Activated T-cell treated with anti-CD3 and anti-CD28 coated beads for 1 hour (primary cell): ENCODE data around the gene SLC16A1.
"Not testable (repeated sequence)": the region's sequence is repeated elsewhere in the genome, so short reads cannot be mapped to it uniquely, and the experiment has no call there.

Source experiments
- DNase-seq: peaks from one replicate; pipeline ENCODE4 v3.0.0-alpha.2; 2020; ENCODE audit warnings: low read depth

SLC16A1 gene

DNA sequence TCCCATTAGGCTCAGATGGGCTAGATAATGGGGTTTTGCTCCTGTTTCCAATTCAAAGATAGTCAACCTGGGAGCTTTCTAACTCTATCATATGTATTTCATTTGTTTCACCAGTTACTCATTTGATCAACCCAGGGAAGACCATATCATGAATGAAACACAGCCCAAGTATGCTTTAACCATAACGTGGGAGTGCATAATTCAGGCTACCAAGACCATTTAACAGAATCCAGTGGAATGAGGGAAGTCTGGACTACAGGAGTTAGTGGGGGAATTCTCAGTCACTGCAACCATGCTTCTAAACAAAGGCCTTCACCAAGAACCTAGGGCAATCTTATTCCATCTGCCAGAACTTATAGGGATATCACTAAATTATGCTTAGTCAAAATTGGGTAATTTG, 15.0 kb upstream of the SLC16A1 start:
- no peak for DNase-seq

GRCh38 chr1:112964347-112964746, 8.4 kb upstream of the SLC16A1 start:
- no peak for DNase-seq

DNA sequence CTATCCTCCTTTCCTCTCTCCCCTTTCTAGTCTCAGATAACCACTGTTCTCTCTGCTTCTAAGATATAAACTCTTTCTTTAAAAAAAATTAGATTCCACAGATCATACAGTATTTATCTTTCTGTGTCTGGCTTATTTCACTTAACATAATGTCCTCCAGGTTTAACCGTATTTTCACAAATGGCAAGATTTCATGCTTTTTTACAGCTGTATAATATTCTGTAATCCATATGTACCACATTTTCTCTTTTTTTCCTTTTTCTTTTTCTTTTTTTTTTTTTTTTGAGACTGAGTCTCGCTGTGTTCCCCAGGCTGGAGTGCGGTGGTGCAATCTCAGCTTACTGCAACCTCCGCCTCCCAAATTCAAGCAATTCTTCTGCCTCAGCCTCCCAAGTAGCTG, 5.1 kb upstream of the SLC16A1 start:
- no peak for DNase-seq

- DNase-seq, result no peak
These were observed 4.4 kb upstream of the SLC16A1 start for GRCh38 chr1:112960384-112960783.

GRCh38 chr1:112958236-112958635, 2.2 kb upstream of the SLC16A1 start:
- not testable (repeated sequence) for DNase-seq

GRCh38 chr1:112957133-112957812, 1.3 kb upstream of the SLC16A1 start:
- peak; percentile 2 for DNase-seq

DNA sequence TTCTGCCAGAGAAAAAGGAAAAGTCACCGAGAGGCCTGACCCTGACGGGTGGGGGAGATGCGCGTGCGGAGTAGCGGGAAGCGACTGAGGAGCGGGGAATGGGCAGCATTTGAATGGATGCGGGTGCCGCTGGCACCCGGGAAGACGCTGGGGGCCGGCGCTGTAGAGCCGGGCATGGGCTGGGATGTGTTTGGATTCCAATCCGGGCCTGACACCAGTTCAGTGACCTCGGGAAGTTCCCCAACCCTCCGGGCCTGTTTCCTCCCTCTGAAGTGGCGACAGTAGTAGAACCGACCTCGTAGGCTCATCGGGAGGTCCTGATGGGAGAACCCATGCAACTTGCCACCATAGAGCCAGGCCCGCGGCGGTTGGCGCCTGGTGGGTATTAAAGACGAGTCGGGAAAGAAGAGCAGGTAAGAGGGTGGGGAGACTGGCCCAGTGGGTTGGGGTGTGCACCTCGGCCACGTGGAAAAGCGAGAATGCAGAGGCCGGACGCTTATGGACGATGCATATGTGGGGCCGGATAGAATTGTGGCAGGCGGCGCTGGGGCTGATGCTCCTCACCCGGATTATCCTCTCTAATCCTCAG, 642 bp upstream of the SLC16A1 start:
- DNase-seq, result peak; percentile 13

GRCh38 chr1:112954945-112955772, 837 bp downstream of the SLC16A1 start:
- peak; percentile 24 for DNase-seq

- DNase-seq, result no peak
These were observed 1.9 kb downstream of the SLC16A1 start for GRCh38 chr1:112954017-112954650.

- DNase-seq, result no peak
These were observed 5.6 kb downstream of the SLC16A1 start for GRCh38 chr1:112950426-112950825.

DNA sequence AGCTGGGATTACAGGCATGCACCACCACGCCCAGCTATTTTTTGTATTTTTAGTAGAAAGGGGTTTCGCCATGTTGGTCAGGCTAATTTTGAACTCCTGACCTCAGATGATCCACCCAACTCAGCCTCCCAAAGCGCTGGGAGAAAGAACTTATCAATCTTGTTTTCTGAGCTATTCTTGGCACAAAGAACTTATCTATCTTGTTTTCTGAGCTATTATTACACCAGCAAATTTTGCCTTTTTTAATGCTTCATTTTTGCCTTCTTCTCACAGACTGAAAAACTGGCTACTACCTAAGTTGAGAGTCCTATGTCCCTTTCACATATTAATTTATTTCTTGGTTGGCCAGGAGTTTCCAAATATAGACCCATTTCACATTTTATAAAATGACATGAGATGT, 9.3 kb downstream of the SLC16A1 start:
- no peak for DNase-seq

GRCh38 chr1:112939810-112940209, 16.2 kb downstream of the SLC16A1 start:
- DNase-seq, result no peak

DNA sequence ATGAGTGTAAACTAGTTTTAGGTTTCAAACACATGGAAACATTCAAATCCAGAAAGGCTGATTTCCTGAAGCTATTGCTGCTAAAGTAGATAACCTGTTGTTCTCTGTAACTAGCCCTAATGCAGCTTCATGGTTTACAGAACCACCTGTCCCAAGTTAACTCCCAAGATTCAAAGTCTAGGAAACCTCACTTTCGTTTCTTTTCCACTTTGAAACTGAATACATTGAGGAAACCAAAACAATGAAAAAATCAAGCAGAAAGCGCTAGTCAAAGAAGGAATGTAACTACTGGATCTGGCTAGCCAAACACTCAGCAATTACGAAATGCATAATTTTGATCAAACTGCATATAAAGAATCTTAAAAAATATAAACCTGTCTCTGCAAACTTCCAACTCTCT, 17.8 kb downstream of the SLC16A1 start:
- no peak for DNase-seq

GRCh38 chr1:112937495-112937894, 18.5 kb downstream of the SLC16A1 start:
- DNase-seq, result no peak

DNA sequence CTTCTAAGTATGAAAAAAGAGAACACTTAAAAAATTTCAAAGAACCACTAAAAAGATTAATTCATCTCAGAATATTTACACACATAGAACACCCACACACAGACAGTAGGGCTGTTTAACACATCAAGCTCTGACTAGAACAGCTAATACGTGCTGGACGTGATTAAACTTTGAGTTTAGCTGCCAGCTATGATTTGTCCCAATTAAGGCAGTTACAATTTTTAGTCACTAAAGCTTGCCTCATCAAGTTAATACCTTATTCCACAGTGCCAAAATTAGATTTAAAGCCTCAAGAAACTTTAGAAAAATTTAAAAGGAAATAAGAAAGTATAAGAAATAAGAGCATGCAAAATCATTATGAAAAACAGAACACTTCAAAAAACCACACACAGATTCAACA, 18.9 kb downstream of the SLC16A1 start:
- DNase-seq, result no peak

DNA sequence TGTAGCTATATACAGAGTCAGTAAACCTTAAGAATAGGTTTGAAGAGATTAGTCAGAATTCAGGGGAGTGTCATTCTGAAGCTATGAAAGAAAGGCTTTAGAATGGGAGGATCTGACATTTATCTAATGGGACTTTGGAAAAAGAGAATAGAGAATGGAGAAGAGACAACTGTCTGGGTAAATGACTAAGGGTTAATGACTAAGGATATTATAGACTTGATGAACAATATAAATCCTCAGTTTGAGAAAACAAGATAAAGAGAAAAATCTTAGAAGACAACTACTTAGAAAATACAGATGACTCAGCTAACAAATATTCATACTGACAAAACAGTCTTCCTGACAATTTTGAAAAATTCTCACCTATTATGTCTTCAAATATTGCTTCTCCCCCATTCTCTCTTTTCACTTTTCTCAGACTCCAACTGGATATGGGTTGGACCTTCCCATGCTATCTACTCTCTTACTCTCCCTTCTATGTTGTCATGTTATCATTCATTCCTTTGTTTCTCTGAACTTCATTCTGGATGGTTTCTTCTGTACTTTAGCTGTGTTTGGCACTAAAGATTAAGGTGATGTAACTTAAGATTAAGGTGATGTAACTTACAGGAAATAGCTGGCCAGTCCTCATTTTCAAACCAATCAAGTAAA, 20.4 kb downstream of the SLC16A1 start:
- DNase-seq, result no peak

DNA sequence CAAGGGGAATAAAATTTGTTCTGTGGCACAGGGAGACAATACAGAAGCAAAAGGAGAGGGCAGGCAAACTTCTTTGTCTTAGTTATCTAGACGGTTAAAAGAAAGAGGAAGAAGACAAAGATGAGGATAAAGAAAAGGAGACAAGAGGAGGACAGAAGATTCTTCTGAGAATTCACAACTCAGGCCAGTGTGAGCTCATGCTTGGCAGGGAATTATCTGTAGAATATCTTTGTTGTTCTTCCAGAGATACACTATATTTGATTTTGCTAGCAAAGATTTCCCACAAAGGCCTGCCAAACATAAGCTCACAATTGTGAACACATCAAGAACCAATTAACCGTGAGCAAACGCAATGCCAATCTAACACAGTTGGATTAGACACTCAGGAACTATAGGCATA, 21.4 kb downstream of the SLC16A1 start:
- DNase-seq, result no peak

DNA sequence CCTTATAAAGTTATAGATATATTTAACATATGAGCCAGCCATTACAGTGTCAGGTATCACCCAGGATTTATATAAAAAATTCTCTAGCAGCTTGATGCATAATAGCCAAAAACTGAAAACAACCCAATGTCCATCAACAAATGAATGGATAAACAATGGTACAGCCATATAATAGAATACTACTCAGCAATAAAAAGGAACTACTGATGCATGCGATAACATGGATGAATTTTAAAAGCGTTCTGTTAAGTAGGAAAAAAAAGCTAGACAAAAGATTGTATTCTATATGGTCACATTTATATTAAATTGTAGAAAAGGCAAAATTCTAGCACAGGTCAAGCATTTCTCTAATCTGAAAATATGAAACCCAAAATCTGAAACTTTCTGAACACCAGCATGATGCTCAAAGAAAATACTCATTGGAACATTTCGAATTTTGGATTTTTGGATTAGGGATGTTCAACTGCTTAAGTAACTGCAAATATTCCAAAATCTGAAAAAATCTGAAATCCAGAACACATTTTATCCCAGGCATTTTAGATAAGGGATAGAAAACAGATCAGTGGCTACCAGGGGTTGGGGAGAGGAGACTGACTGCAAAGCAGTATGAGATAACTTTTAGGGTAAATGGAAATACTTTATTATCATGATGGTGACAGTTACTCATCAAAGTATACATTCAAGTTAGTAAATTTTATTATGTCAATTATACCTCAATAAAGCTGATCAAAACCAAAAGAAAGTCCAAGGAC, 22.0 kb downstream of the SLC16A1 start:
- no peak for DNase-seq

- DNase-seq, result no peak
These were observed 26.0 kb downstream of the SLC16A1 start for GRCh38 chr1:112929979-112930378.

DNA sequence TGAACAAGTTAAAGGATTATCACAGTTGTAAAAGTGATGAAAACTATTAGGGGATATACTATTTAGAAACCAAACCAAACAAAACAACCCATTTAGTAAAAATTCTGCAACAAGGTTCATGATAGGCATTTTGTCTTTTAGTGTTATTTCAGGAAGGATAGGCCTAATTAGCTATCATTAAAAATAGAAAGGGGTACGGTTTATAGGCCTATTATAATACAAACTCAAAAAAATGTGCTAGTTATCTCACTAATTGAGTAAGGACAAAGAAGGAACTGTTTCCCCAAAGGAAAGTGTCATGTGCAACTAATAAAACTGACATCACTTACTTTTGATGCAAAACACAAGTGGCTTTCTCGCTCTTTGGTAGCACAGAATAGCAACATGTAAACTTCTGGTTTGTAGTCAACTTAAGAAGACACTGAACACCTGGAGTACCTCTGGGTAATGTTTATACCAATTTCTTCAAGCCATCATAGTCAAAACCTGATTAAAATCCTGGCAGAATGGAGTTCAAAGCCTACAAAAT, 28.5 kb downstream of the SLC16A1 start:
- DNase-seq, result no peak

DNA sequence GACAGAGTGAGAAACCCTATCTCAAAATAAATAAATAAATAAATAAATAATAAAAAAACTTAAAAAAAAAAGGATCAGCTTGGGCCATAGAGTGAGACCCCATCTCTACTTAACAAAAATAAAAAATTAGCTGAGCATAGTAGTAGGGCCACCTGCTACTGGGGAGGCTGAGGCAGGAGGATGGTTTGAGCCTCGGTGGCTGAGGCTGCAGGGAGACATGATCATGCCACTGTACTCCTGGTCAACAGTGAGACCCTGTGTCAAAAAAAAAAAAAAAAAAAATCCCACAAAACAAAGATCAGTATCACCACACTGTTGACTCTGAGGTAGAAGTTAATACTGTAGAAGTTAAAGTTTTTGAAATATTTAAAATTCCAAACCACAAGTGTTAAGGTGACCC, 29.1 kb downstream of the SLC16A1 start:
- DNase-seq, result no peak
